K562 (cell line): ENCODE measurements around the gene KRTAP10-8. TPM values are rescaled to one million over a fixed set of nuclear protein-coding genes. Genes with fewer than 3 reads are reported as not detected.

Experiments
- ARHGAP35 ChIP-seq: fragments of 450-650 bp; IDR thresholded peaks from 2 replicates; pipeline ENCODE4 v1.6.1; 2018; ENCODE audit not compliant: partially characterized antibody
- ASH1L ChIP-seq: fragments of 450-650 bp; IDR thresholded peaks from 2 replicates; pipeline ENCODE4 v1.6.1; 2018; ENCODE audit warnings: borderline replicate concordance, mild to moderate bottlenecking, low read depth; ENCODE audit not compliant: partially characterized antibody
- ATF1 ChIP-seq, 2 experiments: fragments of 450-650 bp in 1 of 2; IDR thresholded peaks; 2 replicates each; pipeline ENCODE4 v1.6.1; 2016; ENCODE audit warnings: missing compliant biosample characterization in 1 of 2, missing genetic modification characterization in 1 of 2
- CTBP1 ChIP-seq: fragments of 450-650 bp; IDR thresholded peaks from 2 replicates; pipeline ENCODE4 v1.6.1; 2016; ENCODE audit warnings: borderline replicate concordance
- DPF2 ChIP-seq: fragments of 450-650 bp; IDR thresholded peaks from 2 replicates; pipeline ENCODE4 v1.6.1; 2016
- ETV1 ChIP-seq: fragments of 450-650 bp; conservative IDR thresholded peaks from 2 replicates; pipeline ENCODE4 v1.6.1; 2016; ENCODE audit warnings: missing genetic modification characterization, control low read depth, low read depth, missing compliant biosample characterization
- FOXA1 ChIP-seq: fragments of 450-650 bp; IDR thresholded peaks from 2 replicates; pipeline ENCODE4 v1.6.1; 2016; ENCODE audit warnings: mild to moderate bottlenecking, borderline replicate concordance
- FOXJ2 ChIP-seq: fragments of 200-800 bp; sonication (Bioruptor generic); IDR thresholded peaks from 2 replicates; pipeline ENCODE4 v1.6.1; 2016; ENCODE audit warnings: missing genetic modification characterization, missing compliant biosample characterization
- GATA2 ChIP-seq: sonication (generic); formaldehyde crosslinking; IDR thresholded peaks from 2 replicates; pipeline ENCODE4 v1.4.0; 2020; ENCODE audit warnings: mild to moderate bottlenecking, missing genetic modification reagents
- HMGN3 ChIP-seq: IDR thresholded peaks from 2 replicates; pipeline ENCODE4 v1.6.1; 2011; ENCODE audit warnings: borderline replicate concordance, low read depth, mild to moderate bottlenecking, mixed read lengths, low read length; ENCODE audit not compliant: insufficient read length; ENCODE audit errors: extremely low read depth
- KHSRP ChIP-seq: fragments of 450-650 bp; IDR thresholded peaks from 2 replicates; pipeline ENCODE4 v1.6.1; 2017
- LEF1 ChIP-seq: fragments of 450-650 bp; IDR thresholded peaks from 2 replicates; pipeline ENCODE4 v1.6.1; 2016; ENCODE audit warnings: mild to moderate bottlenecking
- NRF1 ChIP-seq, 2 experiments: fragments of 450-650 bp; IDR thresholded peaks in 1 of 2; conservative IDR thresholded peaks in 1 of 2; 2 replicates each; pipeline ENCODE4 v1.6.1; 2014; ENCODE audit warnings: mild to moderate bottlenecking in 2 of 2
- OTX1 ChIP-seq: fragments of 450-650 bp; formaldehyde crosslinking; IDR thresholded peaks from 2 replicates; pipeline ENCODE4 v1.4.0; 2022; ENCODE audit warnings: mild to moderate bottlenecking
- PURB ChIP-seq: sonication (generic); formaldehyde crosslinking; IDR thresholded peaks from 2 replicates; pipeline ENCODE4 v1.9.0; 2021; ENCODE audit warnings: low read depth, mild to moderate bottlenecking, missing genetic modification reagents
- PYGO2 ChIP-seq: fragments of 450-650 bp; IDR thresholded peaks from 2 replicates; pipeline ENCODE4 v1.6.1; 2016; ENCODE audit warnings: mild to moderate bottlenecking, missing genetic modification characterization, moderate library complexity, missing compliant biosample characterization
- SMAD3 ChIP-seq: fragments of 450-650 bp; formaldehyde crosslinking; conservative IDR thresholded peaks from 2 replicates; pipeline ENCODE4 v1.4.0; 2020; ENCODE audit warnings: mild to moderate bottlenecking
- SP2 ChIP-seq: IDR thresholded peaks from 2 replicates; pipeline ENCODE4 v1.6.1; 2011; ENCODE audit warnings: mild to moderate bottlenecking, low read depth, low read length, moderate library complexity; ENCODE audit not compliant: poor library complexity, severe bottlenecking; ENCODE audit errors: extremely low read depth
- TAF9B ChIP-seq: fragments of 450-650 bp; IDR thresholded peaks from 2 replicates; pipeline ENCODE4 v1.6.1; 2018; ENCODE audit warnings: mild to moderate bottlenecking; ENCODE audit not compliant: partially characterized antibody
- TBL1XR1 ChIP-seq, 2 experiments: IDR thresholded peaks; 2 replicates each; pipeline ENCODE4 v1.6.1; 2012; ENCODE audit warnings: improper control_type of control experiment in 2 of 2, low read length in 2 of 2, mild to moderate bottlenecking in 1 of 2
- ZNF212 ChIP-seq: fragments of 450-650 bp; formaldehyde crosslinking; IDR thresholded peaks from 2 replicates; pipeline ENCODE4 v1.4.0; 2020; ENCODE audit warnings: mild to moderate bottlenecking
- ZNF57 ChIP-seq: fragments of 450-650 bp; formaldehyde crosslinking; IDR thresholded peaks from 2 replicates; pipeline ENCODE4 v1.4.0; 2020; ENCODE audit warnings: mild to moderate bottlenecking, moderate library complexity
- ZNF584 ChIP-seq: fragments of 200-800 bp; sonication (Bioruptor generic); IDR thresholded peaks from 2 replicates; pipeline ENCODE4 v1.6.1; 2016; ENCODE audit warnings: low read depth, mild to moderate bottlenecking, missing genetic modification characterization, missing compliant biosample characterization
- ZNF589 ChIP-seq: fragments of 200-800 bp; sonication (Bioruptor generic); IDR thresholded peaks from 2 replicates; pipeline ENCODE4 v1.6.1; 2016; ENCODE audit warnings: low read depth, missing genetic modification characterization, missing compliant biosample characterization
- polyA plus RNA-seq, 8 experiments: library from polyadenylated mRNA; depleted of rRNA in 4 of 8; stranded (reverse) in 5 of 8; unstranded in 3 of 8; fragments of >200 nt; fragmentation: Nextera tagmentation in 2 of 8; fragmentation: Illumina TruSeq in 1 of 8; extraction: Ambion mirVana in 2 of 8; extraction: Trizol in 1 of 8; gene quantifications; 2 replicates each; pipeline versions ENCODE4 v1.2.1 to v1.2.3, GENCODE V29; 2011 to 2014; ENCODE audit warnings: inconsistent platforms in 1 of 8, missing spikeins in 1 of 8
- total RNA-seq, 7 experiments: library from RNA; depleted of rRNA in 6 of 7; stranded (reverse); fragments of >200 nt in 6 of 7; fragmentation: Illumina TruSeq in 2 of 7; extraction: Trizol in 2 of 7; gene quantifications; 2 replicates each; pipeline versions ENCODE4 v1.2.1 to v1.2.3, GENCODE V29; 2011 to 2021; ENCODE audit warnings: low replicate concordance in 1 of 7
- TF ChIP-seq, protein P1 (sequence below): conservative IDR thresholded peaks from 2 replicates; pipeline ENCODE4 v1.6.1; 2011; ENCODE audit warnings: low read depth, mild to moderate bottlenecking, low read length; ENCODE audit not compliant: control insufficient read depth
- TF ChIP-seq, protein P2 (sequence below), 2 experiments: fragments of 250-450 bp in 1 of 2; fragments of 450-650 bp in 1 of 2; sonication (Bioruptor Pico) in 1 of 2; IDR thresholded peaks; 2 replicates each; pipeline versions ENCODE4 v1.6.1 to v1.8.0; 2016 to 2021; ENCODE audit warnings: mild to moderate bottlenecking in 2 of 2, moderate library complexity in 2 of 2, missing compliant biosample characterization in 1 of 2, missing genetic modification characterization in 1 of 2
- TF ChIP-seq, protein P3 (sequence below): fragments of 250-450 bp; sonication (Bioruptor Pico); IDR thresholded peaks from 2 replicates; pipeline ENCODE4 v1.4.0; 2020

KRTAP10-8 gene
- total and polyA plus RNA-seq, 9 of the 15 experiments (the other 6 are each of a cell fraction or from before 2014, with no cell fraction given): not detected

DNA sequence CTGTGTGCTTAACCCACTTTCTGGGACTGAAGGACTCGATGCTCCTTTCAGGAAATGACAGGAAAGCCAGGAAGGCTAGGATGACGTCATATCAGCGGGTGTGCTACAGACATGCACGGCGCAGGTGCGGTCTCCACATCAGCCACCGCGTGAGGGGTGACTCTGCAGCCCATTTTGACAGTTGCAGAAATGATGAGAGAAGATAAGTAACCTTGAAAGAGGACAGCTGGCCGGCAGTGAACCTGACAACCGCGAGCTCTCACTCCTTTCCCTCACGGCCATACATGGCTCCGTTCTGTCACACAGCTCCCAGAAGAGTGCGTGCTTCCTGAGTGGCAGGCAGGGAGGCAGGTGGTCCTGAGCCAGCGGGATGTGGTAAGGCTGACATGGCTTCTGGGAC, 29.8 kb upstream of the KRTAP10-8 start (continued):
- peak; percentile 77; the same call in 1 of the 2 replicates for TF ChIP-seq CTBP1
- no peak for TF ChIP-seq ZNF57 (CRISPR knock-in tag)
- no peak for TF ChIP-seq OTX1 (CRISPR knock-in tag)
- TF ChIP-seq DPF2: peak; percentile 29; the same call in 1 of the 2 replicates
- TF ChIP-seq PYGO2 (tag): no peak
- no peak for TF ChIP-seq TAF9B
- no peak for TF ChIP-seq ARHGAP35
- TF ChIP-seq, protein P1, sequence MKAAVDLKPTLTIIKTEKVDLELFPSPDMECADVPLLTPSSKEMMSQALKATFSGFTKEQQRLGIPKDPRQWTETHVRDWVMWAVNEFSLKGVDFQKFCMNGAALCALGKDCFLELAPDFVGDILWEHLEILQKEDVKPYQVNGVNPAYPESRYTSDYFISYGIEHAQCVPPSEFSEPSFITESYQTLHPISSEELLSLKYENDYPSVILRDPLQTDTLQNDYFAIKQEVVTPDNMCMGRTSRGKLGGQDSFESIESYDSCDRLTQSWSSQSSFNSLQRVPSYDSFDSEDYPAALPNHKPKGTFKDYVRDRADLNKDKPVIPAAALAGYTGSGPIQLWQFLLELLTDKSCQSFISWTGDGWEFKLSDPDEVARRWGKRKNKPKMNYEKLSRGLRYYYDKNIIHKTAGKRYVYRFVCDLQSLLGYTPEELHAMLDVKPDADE: no peak
- no peak for TF ChIP-seq ATF1 (CRISPR knock-in tag; IDR thresholded peaks at IDR 0.05)
- TF ChIP-seq ATF1 (tag; IDR thresholded peaks at IDR 0.05): peak; percentile 95
- TF ChIP-seq NRF1 (conservative IDR thresholded peaks at IDR 0.05 in 1 of 2, IDR thresholded peaks at IDR 0.05 in 1 of 2): peak; percentile 81 to 85
- peak; percentile 46 for TF ChIP-seq GATA2
- no peak for TF ChIP-seq SP2
- TF ChIP-seq ETV1: peak; percentile 54
- TF ChIP-seq ASH1L: no peak
- peak; percentile 69; the same call in 1 of the 2 replicates for TF ChIP-seq ZNF589 (CRISPR knock-in tag)
- TF ChIP-seq FOXA1: no peak
- TF ChIP-seq, protein P2, sequence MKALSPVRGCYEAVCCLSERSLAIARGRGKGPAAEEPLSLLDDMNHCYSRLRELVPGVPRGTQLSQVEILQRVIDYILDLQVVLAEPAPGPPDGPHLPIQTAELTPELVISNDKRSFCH (CRISPR knock-in tag; IDR thresholded peaks at IDR 0.05): no peak
- TF ChIP-seq, protein P2 (tag; IDR thresholded peaks at IDR 0.05): no peak
- TF ChIP-seq ZNF212 (CRISPR knock-in tag): no peak
- TF ChIP-seq TBL1XR1 (IDR thresholded peaks at IDR 0.05; ENCODE audit: low read length in 2 of 2): no peak
- TF ChIP-seq PURB (CRISPR knock-in tag): no peak
- TF ChIP-seq ZNF584 (CRISPR knock-in tag): peak; percentile 87
- TF ChIP-seq KHSRP: no peak
- no peak for TF ChIP-seq FOXJ2 (tag)
- TF ChIP-seq, protein P3, sequence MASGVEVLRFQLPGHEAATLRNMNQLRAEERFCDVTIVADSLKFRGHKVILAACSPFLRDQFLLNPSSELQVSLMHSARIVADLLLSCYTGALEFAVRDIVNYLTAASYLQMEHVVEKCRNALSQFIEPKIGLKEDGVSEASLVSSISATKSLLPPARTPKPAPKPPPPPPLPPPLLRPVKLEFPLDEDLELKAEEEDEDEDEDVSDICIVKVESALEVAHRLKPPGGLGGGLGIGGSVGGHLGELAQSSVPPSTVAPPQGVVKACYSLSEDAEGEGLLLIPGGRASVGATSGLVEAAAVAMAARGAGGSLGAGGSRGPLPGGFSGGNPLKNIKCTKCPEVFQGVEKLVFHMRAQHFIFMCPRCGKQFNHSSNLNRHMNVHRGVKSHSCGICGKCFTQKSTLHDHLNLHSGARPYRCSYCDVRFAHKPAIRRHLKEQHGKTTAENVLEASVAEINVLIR (CRISPR knock-in tag): peak; percentile 52; the same call in 1 of the 2 replicates
- no peak for TF ChIP-seq SMAD3 (CRISPR knock-in tag)
- no peak for TF ChIP-seq HMGN3
- no peak for TF ChIP-seq LEF1
